ENCODE measurements around the gene CSF1.

CSF1 gene

DNA sequence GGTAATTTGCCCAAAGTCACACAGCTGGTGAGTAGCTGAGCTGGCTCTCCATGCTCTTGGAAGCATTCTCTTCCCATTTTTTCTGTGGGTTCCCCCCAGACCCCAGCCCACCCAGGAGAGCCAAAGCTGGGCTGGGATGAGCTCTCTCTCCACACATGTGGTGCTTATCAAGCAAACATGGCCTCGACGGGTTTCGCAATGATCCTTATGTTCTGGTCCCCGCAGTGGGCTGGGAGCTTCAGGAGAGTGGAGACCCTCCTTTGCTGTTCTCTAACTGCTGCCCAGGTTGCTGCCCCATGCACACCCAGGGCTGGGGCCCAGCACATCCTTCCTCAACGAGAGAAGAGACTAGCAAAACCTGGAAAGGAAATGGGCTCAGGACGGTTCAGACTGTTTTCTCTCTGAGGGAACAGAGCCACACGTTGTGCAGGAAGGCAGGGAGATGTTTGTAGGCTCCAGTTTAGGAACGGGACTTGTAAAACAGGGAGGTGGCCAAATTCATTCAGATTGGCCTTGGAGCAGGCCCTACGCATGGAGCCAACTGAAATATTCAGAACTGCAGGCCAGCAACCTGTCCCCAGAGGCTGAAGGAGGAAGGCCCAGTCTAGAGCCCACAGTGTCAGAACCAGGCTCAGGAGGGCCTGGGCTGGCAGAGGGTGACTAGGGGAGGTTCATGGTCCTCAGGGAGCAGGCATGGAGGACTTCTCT is 27.2 kb upstream of the CSF1 start:
- no peak for DNase-seq (ENCODE audit: low read depth)

DNA sequence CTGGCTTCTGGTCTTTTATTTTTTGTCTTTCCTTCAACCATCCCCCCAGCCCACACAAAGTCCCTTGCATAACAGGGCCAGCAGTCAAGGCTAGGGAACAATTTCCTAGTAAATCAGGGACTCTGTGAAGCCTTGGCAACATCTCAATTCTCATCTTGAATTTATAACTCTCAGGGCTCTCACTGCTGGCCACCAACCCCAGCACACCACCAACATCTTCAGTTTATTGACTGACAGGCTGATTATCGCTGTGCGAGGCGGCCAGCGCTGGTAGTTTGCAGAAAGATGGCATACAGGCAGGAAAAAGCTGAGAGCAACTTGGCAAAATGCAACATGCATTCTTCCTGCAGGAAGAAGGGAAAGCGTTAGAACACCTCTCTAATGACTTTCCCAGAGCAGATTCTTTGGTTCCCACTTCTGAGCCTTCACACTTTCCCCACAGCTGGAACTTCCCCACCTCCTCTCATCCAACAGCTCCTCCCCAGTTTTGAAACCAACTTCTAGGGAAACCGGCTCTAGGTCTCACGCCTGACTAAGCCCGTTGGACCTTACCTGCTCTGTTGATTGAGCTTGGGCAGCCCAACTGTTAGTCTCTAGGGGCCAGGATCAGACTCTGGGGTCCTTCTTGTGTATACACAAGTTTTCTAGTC is 26.3 kb upstream of the CSF1 start:
- DNase-seq (ENCODE audit: low read depth), result no peak

DNA sequence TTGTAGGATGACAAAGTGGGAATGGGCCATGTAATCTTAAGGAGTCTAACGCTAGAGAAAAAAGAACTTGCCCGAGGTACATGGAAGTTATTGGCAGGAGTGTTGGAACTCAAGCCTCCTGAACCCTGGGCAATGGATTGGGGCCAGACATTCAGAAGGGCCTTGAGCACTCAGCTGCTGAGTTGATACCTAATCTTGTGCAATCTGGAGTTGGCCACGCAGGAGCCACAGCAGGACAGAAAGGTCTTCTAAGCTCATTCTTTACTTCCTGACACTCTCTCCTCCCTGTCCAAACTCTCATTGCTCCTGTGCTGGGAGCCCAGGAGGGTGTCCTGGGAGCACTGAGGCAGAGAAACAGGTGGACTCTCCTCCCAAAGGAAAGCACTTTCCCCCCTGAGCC is 25.1 kb upstream of the CSF1 start:
- no peak for DNase-seq (ENCODE audit: low read depth)

DNA sequence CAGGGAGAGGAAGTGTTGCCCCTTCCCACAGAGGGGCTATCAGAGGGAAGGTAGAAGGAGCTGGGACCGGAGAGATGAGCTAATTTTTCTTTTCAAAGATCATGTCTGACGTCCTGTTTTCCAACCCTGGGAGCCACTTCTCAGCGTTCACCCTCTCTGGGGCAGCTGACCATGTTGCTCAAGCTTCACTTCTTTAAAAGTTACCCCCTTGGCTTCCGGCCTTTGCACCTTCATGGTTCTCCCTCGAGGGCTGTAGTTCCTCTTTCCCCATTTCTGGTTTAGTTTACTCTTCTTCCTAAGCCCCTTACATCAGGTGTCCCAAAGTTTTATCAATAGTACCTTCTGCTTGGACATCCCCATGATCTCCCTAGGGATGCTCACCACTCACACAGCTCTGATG is 23.8 kb upstream of the CSF1 start:
- DNase-seq (ENCODE audit: low read depth), result no peak

DNA sequence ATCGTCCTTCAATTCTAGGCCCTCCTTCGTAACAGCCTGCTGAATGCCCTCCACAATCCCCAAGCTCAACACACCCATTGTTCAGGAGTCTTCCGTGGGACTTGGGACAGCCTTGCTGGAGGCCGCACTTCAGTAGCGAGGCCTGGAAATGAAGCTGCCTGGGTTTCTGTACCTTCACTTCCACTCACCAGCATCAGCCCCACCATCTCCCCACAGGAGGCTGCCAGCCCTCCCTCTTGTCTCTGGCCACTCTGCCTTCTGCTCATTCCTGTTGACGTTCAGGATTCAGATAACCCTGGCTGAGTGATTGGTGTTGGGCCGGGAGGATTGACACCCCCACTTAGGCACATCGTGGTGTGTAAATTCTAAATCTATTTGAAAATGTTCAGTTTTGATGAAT is 23.4 kb upstream of the CSF1 start:
- DNase-seq (ENCODE audit: low read depth), result no peak

DNA sequence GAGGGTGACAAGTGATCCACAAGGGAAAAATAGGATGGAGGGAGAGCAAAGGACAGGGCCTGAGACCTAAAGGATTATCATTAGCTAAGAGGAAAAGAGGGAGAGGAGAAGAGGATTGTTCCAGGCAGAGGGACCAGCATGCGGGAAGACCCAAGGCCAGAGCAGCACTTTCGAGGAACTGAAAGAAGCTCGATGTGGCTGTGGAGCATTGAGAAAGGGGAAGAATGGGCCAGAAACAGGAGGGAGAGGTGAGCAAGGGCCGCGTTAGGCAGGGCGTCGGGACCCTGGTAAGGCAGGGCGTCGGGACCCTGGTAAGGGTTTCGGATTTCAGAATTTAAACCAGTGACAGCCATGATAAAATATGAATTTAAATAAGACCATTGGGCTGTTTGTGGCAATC is 22.8 kb upstream of the CSF1 start:
- DNase-seq (ENCODE audit: low read depth), result no peak

DNA sequence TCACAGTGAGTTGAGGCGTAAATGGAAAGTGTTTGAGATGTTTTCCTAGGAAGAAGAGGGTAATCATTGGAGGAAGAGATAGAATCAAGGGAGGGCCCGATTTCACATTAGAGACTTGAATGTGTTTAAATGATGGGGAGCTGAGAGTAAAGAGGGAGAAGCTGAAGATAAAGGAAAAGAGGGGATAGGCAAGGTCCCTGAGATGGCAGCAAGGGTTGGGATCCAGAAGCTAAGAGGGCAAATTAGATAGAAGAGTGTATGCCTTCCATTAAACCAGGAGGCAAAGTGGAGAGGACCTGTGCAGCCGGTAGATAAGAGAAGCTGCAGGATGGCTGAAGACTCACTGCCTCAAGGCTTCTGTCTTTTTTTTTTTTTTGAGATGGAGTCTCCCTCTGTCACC is 21.6 kb upstream of the CSF1 start:
- no peak for DNase-seq (ENCODE audit: low read depth)

DNA sequence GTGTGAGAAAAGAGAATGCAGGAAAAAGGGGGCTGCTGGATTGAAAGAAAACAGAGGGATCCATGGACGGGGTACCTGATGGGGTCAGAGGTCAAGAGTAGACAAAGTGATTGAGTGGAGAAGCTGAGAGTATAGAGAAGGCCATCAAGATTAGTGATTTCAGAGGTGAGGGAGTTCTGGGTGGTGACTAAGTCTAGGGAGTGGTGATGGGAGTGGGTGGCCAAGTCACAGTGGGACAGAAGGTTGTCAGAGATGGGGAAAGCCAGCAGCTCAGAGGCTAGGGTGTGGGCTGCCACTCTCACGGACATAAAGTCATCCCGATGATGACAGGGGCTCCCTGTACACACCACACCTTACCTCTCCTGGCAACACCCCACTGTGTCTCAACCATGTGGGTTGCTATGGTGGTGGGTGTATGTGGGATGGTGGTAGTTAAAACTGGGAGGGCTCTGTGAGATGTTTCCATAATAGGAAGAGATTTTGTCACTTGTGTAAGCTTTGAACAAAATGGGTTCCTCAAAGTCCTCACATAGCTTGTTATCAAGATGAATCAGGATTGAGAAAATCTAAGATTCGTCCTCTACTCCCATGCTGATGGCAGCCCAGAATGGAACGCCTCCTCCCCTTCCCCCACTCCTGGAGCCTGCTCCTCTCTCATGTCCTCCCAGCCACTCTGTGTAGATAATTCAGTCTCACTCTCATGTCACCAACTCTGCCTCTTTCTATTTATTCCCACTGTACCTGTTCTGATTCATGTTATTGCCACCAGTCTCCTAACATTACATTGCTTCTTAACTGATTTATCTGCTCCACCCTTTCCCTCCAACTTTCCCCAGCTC is 20.3 kb upstream of the CSF1 start:
- DNase-seq (ENCODE audit: low read depth), result peak; percentile 29

DNA sequence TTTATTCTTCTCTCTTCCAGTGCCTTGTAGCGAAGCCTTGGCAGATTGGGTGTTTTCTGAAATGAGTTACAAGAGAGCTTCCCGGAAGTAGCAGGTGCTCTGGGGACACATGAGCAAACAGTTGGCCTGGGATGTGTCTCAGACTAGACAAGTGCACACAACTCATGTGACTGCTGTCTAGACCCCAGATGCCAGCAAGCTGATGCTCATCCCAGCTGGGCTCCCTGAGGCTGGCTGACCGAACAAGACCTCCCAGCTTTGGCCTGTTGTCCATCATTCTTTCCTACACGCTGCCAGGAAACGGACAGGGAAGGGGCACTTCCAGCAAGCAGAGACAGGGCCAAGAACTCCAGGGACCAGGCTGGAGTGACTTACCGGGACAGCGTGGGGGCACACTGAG is 18.7 kb upstream of the CSF1 start:
- no peak for DNase-seq (ENCODE audit: low read depth)

DNA sequence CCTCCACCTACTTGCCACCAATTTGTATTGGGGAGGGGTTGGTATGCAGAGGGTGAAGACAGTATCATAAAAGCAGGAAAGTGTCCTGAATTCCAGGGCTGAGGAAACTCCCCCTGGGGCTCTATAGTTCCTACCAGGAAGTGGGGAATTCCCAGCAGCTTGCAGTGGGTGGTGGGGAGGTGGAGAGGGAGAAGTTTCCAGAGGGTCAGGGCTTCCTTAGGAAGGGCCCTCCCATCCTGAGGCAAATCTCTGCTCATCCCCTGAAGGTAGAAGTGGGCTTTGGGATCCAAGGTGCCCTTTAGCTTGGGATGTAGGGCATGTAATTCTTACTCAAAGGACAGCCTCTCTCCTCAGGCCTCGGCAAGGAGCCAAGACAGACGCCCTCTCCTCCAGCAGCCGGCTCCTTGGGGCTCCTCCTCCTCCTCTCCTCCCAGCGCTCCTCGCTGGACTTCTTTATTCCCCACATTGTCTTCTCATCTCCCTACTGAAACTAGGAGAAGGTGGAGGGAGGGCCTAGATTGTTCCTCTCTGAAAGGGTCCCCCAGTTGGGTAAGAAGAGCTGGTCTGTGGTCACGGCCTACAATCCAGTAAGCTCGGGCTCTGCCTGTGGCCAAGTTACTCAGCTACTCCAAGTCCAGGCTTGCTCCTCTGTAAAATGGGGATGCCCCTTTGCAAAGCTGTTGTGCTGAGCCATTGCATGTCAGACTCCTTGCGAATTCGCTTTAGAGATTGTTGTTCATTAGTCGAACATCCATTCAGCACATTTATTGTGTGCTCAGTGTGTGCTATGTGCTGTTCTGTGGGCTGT is 17.9 kb upstream of the CSF1 start:
- DNase-seq (ENCODE audit: low read depth), result no peak

DNA sequence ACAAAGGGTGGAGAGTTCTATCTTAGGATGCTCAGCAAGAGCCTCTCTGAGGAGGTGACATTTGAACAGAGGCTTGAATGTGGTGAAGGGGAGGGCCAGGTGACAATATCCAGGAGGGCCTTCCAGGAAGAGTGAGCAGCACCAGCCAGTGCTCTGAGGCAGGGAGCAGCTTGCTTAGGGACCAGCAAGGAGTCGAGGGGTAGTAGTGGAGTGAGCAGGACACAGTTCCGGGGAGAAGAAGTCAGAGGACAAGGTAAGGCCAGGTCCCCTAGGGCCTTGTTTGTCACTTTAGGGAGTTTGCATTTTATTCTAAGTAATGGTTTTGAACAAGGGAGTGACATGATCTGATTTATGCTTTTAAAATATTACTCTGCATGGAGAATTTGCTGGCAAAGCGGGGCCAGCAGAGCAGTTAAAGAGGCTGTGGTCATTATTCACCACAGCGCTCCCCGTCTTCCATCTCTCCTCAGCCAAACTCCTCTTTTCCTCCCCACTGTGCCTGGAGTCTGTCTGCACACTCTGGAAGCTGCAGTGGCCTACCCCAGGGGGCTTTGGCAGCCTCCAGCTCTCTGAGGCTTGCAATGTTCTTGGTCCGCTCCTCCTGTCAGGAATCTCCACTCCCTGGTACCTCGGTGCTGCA is 17.0 kb upstream of the CSF1 start:
- DNase-seq (ENCODE audit: low read depth), result no peak

DNA sequence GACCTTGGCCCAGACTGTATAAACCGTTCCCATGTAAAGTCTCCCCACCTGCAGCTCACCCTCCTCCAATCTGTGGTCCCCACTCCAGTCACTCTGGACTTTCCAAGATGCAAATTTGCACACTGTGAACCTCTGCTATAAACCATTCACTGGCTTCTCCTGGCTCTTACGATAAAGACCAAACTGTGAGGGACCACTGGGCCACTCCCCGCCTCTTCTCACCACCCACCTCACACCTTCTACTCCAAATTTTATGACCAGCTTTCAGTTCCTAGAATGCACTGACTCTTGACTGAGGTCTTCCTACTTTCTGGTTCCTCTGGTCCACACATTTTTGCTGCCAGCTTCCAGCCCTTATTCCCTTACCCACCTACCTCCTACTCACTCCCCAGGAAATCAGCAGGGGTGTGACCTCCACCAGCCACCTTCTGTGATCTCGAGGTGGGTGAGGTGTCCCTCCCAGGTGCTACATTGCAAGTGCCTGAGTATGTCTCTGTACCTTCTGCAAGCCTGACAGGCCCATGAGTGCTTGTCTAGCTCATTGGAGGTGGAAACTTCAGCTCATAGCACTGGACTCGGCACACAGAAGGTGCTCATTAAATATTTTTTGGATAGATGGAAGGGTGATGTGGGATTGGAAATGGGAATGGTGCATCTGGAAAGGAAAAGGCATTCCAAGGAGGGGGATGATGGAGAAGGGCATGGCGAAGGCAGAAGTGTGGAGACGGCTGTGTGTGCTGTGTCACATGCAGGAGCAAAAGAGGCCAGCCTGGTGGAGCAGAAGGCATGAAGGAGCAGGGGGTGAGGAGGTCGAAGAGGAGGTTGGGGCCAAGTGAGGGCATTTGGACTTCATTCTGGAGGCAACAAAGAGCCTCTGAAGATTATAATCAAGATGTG is 15.6 kb upstream of the CSF1 start:
- DNase-seq (ENCODE audit: low read depth), result no peak

DNA sequence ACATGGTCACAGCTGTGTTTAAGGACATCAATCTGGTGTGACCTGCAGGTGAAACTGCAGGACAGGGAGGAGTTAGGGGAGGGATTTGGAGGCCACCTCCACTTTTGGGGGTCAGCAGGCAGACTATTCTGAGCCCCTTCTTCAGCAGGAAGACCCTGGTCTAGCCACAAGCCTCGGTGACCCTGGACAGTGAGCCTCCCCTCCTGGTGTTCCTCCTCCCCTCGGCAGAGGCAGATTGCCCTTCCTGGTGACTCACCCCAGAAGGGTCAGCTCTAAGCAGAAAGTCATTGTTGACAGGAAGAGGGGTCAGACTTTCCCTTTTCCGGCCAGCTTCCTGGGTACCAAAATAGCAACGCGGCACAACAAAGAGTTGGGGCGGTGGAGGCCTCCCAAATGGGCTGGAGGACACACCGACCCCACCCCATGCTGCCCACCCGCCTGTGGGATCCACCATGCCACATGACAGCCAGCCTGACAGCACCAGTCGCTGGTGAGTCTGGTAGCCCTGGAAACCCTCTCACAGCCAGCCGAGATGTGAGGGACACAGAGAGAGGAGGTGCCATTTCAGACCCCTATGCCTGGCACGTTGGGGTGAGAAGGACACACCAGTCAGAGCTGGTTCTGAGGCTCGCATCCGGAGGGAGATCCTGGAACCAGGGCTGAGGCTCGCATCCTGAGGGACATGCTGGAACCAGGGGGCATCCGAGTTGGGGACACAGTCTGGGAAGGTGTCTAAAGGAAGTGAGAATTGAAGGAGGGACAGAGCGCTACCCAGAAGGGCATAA is 14.7 kb upstream of the CSF1 start:
- no peak for DNase-seq (ENCODE audit: low read depth)

DNA sequence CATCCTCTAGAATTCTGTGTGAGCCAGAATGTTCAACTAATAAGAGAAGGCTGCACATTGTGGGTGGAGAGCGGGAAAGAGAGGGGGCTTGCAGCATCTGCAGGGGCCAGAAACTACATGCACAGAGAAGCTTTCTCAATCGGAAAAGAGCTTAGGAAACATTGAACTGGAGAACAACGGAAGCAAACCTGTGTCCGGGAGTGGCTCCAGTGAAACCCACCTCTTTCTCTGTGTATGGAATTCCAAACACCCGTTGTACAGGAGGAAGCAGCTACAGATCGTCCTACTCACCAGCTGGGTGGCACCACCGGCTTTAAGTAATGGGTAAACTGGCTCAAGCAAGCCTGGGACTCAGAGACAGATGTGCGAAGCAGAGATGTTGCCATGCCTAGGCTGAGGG is 14.0 kb upstream of the CSF1 start:
- DNase-seq (ENCODE audit: low read depth), result no peak

DNA sequence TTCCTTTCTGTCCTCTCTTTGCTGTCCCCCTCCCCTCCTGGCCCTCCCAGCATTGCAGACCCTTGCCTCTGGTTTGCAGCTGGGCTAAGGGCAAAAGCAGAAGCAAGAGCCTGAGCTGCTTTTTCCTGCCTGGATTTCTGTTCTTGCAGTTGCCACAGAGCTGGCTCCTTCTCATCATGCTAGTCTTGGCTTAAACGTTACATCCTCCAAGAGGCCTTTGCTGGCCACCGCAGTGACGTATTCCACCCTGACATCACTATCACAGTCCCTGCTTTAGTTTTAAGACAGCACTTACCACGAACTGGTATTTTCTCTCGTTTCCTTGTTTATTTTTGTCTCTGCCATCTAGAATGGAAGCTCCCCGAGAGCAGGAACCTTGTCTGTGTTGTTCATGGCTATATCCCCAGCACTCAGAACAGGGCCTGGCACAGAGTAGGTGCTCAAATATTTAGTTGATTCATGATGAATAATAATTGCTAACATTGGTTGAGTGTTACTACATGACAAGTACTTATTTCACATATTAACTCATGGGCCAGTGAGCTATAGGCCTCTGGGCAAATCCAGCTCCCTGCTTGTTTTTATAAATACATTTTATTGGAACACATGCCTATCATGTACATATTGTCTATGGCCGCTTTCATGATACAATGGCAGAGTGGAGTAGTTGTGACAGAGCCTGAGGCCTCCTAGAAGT is 13.2 kb upstream of the CSF1 start:
- DNase-seq (ENCODE audit: low read depth), result no peak

DNA sequence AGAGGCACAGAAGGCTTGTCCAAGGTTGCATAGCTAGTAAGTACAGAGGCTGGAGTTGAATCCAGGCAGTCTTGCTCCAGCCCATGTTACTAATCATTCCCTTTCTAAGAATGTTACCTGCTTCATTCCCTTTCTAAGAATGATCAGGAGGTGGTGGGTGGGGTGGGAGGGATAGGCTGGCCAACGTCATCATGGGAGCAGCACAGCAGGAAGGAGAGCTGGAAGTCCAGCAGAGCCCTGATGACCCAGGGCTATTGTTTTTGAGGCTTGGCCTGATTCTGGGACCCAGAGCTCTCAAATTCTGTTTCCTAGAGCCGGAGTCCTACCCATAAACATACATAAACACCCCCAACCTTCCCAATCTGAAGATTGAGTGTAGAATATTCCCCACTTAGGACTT is 11.8 kb upstream of the CSF1 start:
- no peak for DNase-seq (ENCODE audit: low read depth)

DNA sequence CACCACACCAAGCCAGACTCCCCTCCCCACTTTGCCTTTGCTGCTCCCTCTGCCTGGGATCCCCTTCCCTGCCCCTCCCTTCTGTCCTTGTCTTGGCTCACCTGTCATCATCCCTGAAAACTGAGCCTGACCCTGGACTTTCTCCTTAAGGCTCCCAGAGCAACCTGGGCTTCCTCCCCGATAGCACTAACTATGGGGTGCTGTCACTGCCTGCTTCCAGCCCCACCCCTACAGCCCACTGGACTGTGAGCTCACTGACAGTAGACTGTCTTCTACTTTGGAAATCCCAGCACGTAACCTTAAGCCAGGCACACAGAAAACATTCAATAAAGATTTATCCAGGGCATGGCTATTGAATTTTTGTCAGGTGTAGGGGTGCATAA is 9.5 kb upstream of the CSF1 start:
- no peak for DNase-seq (ENCODE audit: low read depth)

DNA sequence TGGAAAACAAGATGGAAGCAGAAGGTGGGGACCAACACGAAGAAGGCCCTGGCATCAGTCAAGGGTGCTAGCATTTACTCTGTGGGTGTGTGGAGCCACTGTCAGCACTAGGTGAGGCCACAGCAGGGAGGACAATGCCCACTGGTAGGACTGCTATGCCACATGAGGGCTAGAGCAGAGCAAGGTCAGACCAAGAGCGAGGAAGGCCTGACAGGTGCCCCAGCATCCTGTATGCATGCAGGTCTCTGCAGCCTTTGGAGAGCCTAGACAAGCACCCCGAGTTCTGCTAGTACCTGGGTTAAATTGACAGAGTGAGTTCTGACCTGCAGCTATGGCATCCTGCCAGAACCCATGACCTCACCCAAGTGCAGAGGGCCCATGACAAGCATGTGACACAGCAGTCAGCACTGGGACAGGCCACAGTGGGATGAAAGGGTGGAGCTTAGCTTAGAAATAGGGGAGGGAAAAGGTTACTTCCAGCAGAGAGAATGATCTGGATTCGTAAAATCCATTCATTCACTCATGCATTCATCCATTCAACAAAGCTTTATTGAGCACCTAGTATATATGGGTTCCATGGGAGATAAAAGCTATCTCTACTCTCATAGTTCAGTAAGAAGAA is 9.0 kb upstream of the CSF1 start:
- DNase-seq (ENCODE audit: low read depth), result no peak
